Loucy (cell line): ENCODE data around the gene RBM10.

Experiments used
- EZH2phosphoT487 ChIP-seq: fragments of 200-600 bp; IDR thresholded peaks from 2 replicates; pipeline ENCODE4 v1.6.1; 2018; ENCODE audit warnings: antibody characterized with exemption, mild to moderate bottlenecking, moderate library complexity, borderline replicate concordance
- TF ChIP-seq, protein P1 (sequence below): fragments of 200-600 bp; sonication (generic); conservative IDR thresholded peaks from 2 replicates; pipeline ENCODE4 v1.5.1; 2014; ENCODE audit warnings: mild to moderate bottlenecking, antibody characterized with exemption, low read length

DNA sequence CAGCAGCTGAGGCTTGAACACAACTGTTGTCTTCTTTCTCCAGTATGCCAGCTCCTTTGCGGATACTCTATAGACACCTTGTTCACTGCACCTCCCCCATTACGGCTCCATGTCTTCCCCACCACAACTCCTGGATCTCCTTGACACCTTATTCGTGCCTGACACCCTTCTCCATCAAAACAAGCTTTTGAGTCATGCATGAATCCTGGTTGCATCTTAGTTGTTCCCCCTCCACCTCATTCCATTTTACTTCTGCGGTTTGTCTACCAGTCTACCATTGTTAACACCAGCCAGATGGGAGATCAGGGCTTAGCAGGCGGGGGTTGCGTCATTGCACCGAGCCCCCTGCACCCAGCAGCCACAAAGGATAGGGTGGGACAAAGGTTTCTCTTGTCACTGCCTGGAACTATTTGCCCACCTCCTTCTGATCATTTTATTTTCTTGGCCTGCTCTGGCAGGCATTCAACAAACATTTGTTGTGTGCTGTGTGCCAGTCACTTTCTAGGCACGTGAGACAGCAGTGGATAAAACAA, 71.4 kb downstream of the RBM10 start:
- TF ChIP-seq, protein P1, sequence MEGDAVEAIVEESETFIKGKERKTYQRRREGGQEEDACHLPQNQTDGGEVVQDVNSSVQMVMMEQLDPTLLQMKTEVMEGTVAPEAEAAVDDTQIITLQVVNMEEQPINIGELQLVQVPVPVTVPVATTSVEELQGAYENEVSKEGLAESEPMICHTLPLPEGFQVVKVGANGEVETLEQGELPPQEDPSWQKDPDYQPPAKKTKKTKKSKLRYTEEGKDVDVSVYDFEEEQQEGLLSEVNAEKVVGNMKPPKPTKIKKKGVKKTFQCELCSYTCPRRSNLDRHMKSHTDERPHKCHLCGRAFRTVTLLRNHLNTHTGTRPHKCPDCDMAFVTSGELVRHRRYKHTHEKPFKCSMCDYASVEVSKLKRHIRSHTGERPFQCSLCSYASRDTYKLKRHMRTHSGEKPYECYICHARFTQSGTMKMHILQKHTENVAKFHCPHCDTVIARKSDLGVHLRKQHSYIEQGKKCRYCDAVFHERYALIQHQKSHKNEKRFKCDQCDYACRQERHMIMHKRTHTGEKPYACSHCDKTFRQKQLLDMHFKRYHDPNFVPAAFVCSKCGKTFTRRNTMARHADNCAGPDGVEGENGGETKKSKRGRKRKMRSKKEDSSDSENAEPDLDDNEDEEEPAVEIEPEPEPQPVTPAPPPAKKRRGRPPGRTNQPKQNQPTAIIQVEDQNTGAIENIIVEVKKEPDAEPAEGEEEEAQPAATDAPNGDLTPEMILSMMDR, result no peak
- TF ChIP-seq EZH2phosphoT487, result no peak
